GM19468 (cell line): ENCODE results near the gene SPSB4.

Experiments used
- ATAC-seq: cut with Tn5 transposase; IDR thresholded peaks from one replicate; pipeline ENCODE4 v1.9.1; 2021; ENCODE audit warnings: mild to moderate bottlenecking, moderate library complexity, moderate number of reproducible peaks; ENCODE audit not compliant: unreplicated experiment; ENCODE audit errors: extremely low read depth

SPSB4 gene

GRCh38 chr3:141052201-141053069 lies 1.3 kb downstream of the SPSB4 start:
- ATAC-seq, result no peak

GRCh38 chr3:141055136-141055535 lies 4.0 kb downstream of the SPSB4 start:
- ATAC-seq, result no peak

GRCh38 chr3:141055536-141056445 lies 4.6 kb downstream of the SPSB4 start:
- ATAC-seq, result no peak

GRCh38 chr3:141056751-141057171 lies 5.6 kb downstream of the SPSB4 start:
- no peak for ATAC-seq

- ATAC-seq, result no peak
These were observed 6.3 kb downstream of the SPSB4 start for GRCh38 chr3:141057436-141057835.

GRCh38 chr3:141057946-141058800 lies 7.0 kb downstream of the SPSB4 start:
- no peak for ATAC-seq

GRCh38 chr3:141058996-141059395 lies 7.8 kb downstream of the SPSB4 start:
- no peak for ATAC-seq

- no peak for ATAC-seq
These were observed 8.7 kb downstream of the SPSB4 start for GRCh38 chr3:141059816-141060215.

GRCh38 chr3:141060327-141060726 lies 9.2 kb downstream of the SPSB4 start:
- ATAC-seq, result no peak

GRCh38 chr3:141063831-141064230 lies 12.7 kb downstream of the SPSB4 start:
- ATAC-seq, result no peak

- no peak for ATAC-seq
These were observed 13.2 kb downstream of the SPSB4 start for GRCh38 chr3:141064255-141064926.

- no peak for ATAC-seq
These were observed 14.1 kb downstream of the SPSB4 start for GRCh38 chr3:141065258-141065657.

GRCh38 chr3:141065841-141066805 lies 15.0 kb downstream of the SPSB4 start:
- no peak for ATAC-seq

- no peak for ATAC-seq
These were observed 16.2 kb downstream of the SPSB4 start for GRCh38 chr3:141067206-141067974.

- ATAC-seq, result no peak
These were observed 19.1 kb downstream of the SPSB4 start for GRCh38 chr3:141070229-141070628.

- ATAC-seq, result no peak
These were observed 19.7 kb downstream of the SPSB4 start for GRCh38 chr3:141070727-141071357.

GRCh38 chr3:141071681-141072260 lies 20.6 kb downstream of the SPSB4 start:
- no peak for ATAC-seq
